Measurements from ENCODE around the gene NRN1. TPM values are rescaled to one million over a fixed set of nuclear protein-coding genes. Genes with fewer than 3 reads are reported as not detected.
"Not testable (repeated sequence)": the region's sequence is repeated elsewhere in the genome, so short reads cannot be mapped to it uniquely, and the experiment has no call there.

NRN1 gene
- total RNA-seq, 1 donor = not detected

GRCh38 chr6:5979650-5980420 is 26.9 kb downstream of the NRN1 start:
- no peak for TF ChIP-seq CTCF (IDR thresholded peaks at IDR 0.05; ENCODE audit: insufficient read depth, low read depth, low read length)
- no peak overlapping the region for H3K4me3 ChIP-seq (ENCODE audit: low read depth, low read length)
- no peak for DNase-seq (ENCODE audit: low read depth)

- TF ChIP-seq CTCF (IDR thresholded peaks at IDR 0.05; ENCODE audit: insufficient read depth, low read depth, low read length) = no peak
- DNase-seq (ENCODE audit: low read depth) = no peak
- no peak overlapping the region for H3K4me3 ChIP-seq (ENCODE audit: low read depth, low read length)
Observed at GRCh38 chr6:5976811-5977210, 29.9 kb downstream of the NRN1 start.

GRCh38 chr6:5968817-5969734 is 37.6 kb downstream of the NRN1 start:
- no peak overlapping the region for H3K4me3 ChIP-seq (ENCODE audit: low read depth, low read length)
- DNase-seq (ENCODE audit: low read depth) = no peak
- no peak for TF ChIP-seq CTCF (IDR thresholded peaks at IDR 0.05; ENCODE audit: insufficient read depth, low read depth, low read length)

- DNase-seq (ENCODE audit: low read depth); H3K4me3 ChIP-seq (ENCODE audit: low read depth, low read length): not testable (repeated sequence)
Observed at GRCh38 chr6:5968036-5968435, 38.7 kb downstream of the NRN1 start.

- DNase-seq (ENCODE audit: low read depth) = no peak
- no peak for TF ChIP-seq CTCF (IDR thresholded peaks at IDR 0.05; ENCODE audit: insufficient read depth, low read depth, low read length)
- no peak overlapping the region for H3K4me3 ChIP-seq (ENCODE audit: low read depth, low read length)
Observed at GRCh38 chr6:5967594-5967993, 39.1 kb downstream of the NRN1 start.

GRCh38 chr6:5962794-5963193 is 43.9 kb downstream of the NRN1 start:
- DNase-seq (ENCODE audit: low read depth) = no peak
- TF ChIP-seq CTCF (IDR thresholded peaks at IDR 0.05; ENCODE audit: insufficient read depth, low read depth, low read length) = no peak
- no peak overlapping the region for H3K4me3 ChIP-seq (ENCODE audit: low read depth, low read length)

GRCh38 chr6:5961836-5962235 is 44.9 kb downstream of the NRN1 start:
- TF ChIP-seq CTCF (IDR thresholded peaks at IDR 0.05; ENCODE audit: insufficient read depth, low read depth, low read length) = no peak
- H3K4me3 ChIP-seq (ENCODE audit: low read depth, low read length) = no peak overlapping the region
- no peak for DNase-seq (ENCODE audit: low read depth)

Data from fibroblast of villous mesenchyme (primary cell).